CD14-positive monocyte (primary cell): ENCODE results near the gene MRPL34. TPM values are rescaled to one million over a fixed set of nuclear protein-coding genes. Genes with fewer than 3 reads are reported as not detected.

Source experiments
- DNase-seq, 3 donors: peaks; one replicate each; pipeline ENCODE4 v3.0.0-alpha.2; 2011 to 2022
- H2AFZ ChIP-seq: 2 replicates; pipeline ENCODE4 v1.6.0; 2012; ENCODE audit warnings: mild to moderate bottlenecking, low read depth, low read length, inconsistent platforms; ENCODE audit not compliant: insufficient read depth, poor library complexity, severe bottlenecking
- H3K27ac ChIP-seq, 2 donors: 1 replicate in 1 of 2; 2 replicates in 1 of 2; pipeline ENCODE4 v1.5.1; 2012 to 2013; ENCODE audit warnings: low read length in 2 of 2, control low read depth in 1 of 2, inconsistent platforms in 1 of 2, low read depth in 1 of 2, mild to moderate bottlenecking in 1 of 2
- H3K27me3 ChIP-seq, 2 donors: one replicate each; pipeline versions ENCODE4 v1.6.0 to v1.6.1; 2011 to 2013; ENCODE audit warnings: low read length in 2 of 2; ENCODE audit not compliant: control insufficient read depth in 2 of 2, insufficient read depth in 2 of 2
- H3K36me3 ChIP-seq, 2 donors: replicated peaks in 1 of 2; 1 replicate in 1 of 2; 2 replicates in 1 of 2; pipeline versions ENCODE4 v1.5.1 to v1.6.1; 2012 to 2013; ENCODE audit warnings: low read length in 2 of 2, control low read depth in 1 of 2, inconsistent platforms in 1 of 2, mild to moderate bottlenecking in 1 of 2; ENCODE audit not compliant: insufficient read depth in 2 of 2, control insufficient read depth in 1 of 2
- H3K4me1 ChIP-seq, 2 donors: 1 replicate in 1 of 2; 2 replicates in 1 of 2; pipeline versions ENCODE4 v1.5.1 to v1.6.1; 2012 to 2013; ENCODE audit warnings: low read length in 2 of 2, control low read depth in 1 of 2, inconsistent platforms in 1 of 2, mild to moderate bottlenecking in 1 of 2, moderate library complexity in 1 of 2; ENCODE audit not compliant: insufficient read depth in 2 of 2, control insufficient read depth in 1 of 2
- H3K4me2 ChIP-seq: replicated peaks from 2 replicates; pipeline ENCODE3; 2012; ENCODE audit warnings: low read length, moderate library complexity, mild to moderate bottlenecking; ENCODE audit not compliant: poor library complexity, severe bottlenecking; ENCODE audit errors: extremely low read depth
- H3K4me3 ChIP-seq, 3 experiments: fragments of 200-600 bp in 1 of 3; sonication (generic) in 1 of 3; replicated peaks in 1 of 3; 1 replicate in 2 of 3; 2 replicates in 1 of 3; pipeline ENCODE4 v1.5.1; 2011 to 2013; ENCODE audit warnings: low read length in 3 of 3, mild to moderate bottlenecking in 3 of 3, control low read depth in 2 of 3, low read depth in 2 of 3, inconsistent platforms in 1 of 3, moderate library complexity in 1 of 3
- H3K79me2 ChIP-seq: 2 replicates; pipeline ENCODE4 v1.6.0; 2012; ENCODE audit warnings: mild to moderate bottlenecking, control low read depth, inconsistent platforms, low read length, moderate library complexity; ENCODE audit not compliant: insufficient read depth
- H3K9ac ChIP-seq: 2 replicates; pipeline ENCODE4 v1.6.0; 2017; ENCODE audit warnings: low read length, mild to moderate bottlenecking; ENCODE audit not compliant: insufficient read depth, poor library complexity, severe bottlenecking
- H3K9me3 ChIP-seq, 2 donors: replicated peaks in 1 of 2; 1 replicate in 1 of 2; 2 replicates in 1 of 2; pipeline versions ENCODE4 v1.5.1 to v1.6.1; 2012 to 2013; ENCODE audit warnings: low read length in 2 of 2, control low read depth in 1 of 2; ENCODE audit not compliant: control insufficient read depth in 1 of 2, insufficient read depth in 1 of 2
- H4K20me1 ChIP-seq: 2 replicates; pipeline ENCODE4 v1.6.0; 2012; ENCODE audit warnings: mild to moderate bottlenecking, low read length, control low read depth, moderate library complexity; ENCODE audit not compliant: insufficient read depth
- H3K27ac Mint-ChIP-seq, 7 donors: one replicate each; pipeline ENCODE4 v1.8.0; 2020; ENCODE audit warnings: mild to moderate bottlenecking in 7 of 7, mixed read lengths in 7 of 7, moderate library complexity in 6 of 7, inconsistent platforms in 2 of 7
- H3K27me3 Mint-ChIP-seq, 3 donors: one replicate each; pipeline ENCODE4 v1.8.0; 2021 to 2022; ENCODE audit warnings: low read depth in 3 of 3, mild to moderate bottlenecking in 3 of 3, mixed read lengths in 3 of 3, moderate library complexity in 3 of 3, inconsistent platforms in 1 of 3
- H3K36me3 Mint-ChIP-seq, 2 donors: one replicate each; pipeline ENCODE4 v1.8.0; 2020; ENCODE audit warnings: mixed read lengths in 2 of 2, inconsistent platforms in 1 of 2, mild to moderate bottlenecking in 1 of 2
- H3K4me1 Mint-ChIP-seq: one replicate; pipeline ENCODE4 v1.8.0; 2020; ENCODE audit warnings: mild to moderate bottlenecking, mixed read lengths
- H3K4me3 Mint-ChIP-seq, 2 donors: one replicate each; pipeline ENCODE4 v1.8.0; 2020; ENCODE audit warnings: mild to moderate bottlenecking in 2 of 2, mixed read lengths in 2 of 2, moderate library complexity in 1 of 2
- H3K9me3 Mint-ChIP-seq, 7 donors: one replicate each; pipeline ENCODE4 v1.8.0; 2020 to 2022; ENCODE audit warnings: mixed read lengths in 7 of 7, mild to moderate bottlenecking in 6 of 7, moderate library complexity in 6 of 7, inconsistent platforms in 2 of 7
- CTCF ChIP-seq: fragments of 200-600 bp; IDR thresholded peaks from one replicate; pipeline ENCODE4 v1.8.0; 2022; ENCODE audit warnings: antibody characterized with exemption, mild to moderate bottlenecking
- WGBS: methylation state at CpG from one replicate; pipeline ENCODE4 v1.1.5; 2013; ENCODE audit warnings: missing lambda C conversion rate; ENCODE audit not compliant: insufficient coverage; 5-methylcytosine and 5-hydroxymethylcytosine counted together
- intact Hi-C, 2 donors: fragments of 100-400 bp; cut with micrococcal nuclease; formaldehyde crosslinking; loops; one replicate each; pipeline versions ENCODE4 v1.15.0 to v1.15.1; 2023
- polyA plus RNA-seq, 3 donors: library from polyadenylated mRNA; depleted of rRNA in 1 of 3; unstranded in 2 of 3; stranded (reverse) in 1 of 3; fragments of 300-500 nt in 2 of 3; fragments of >200 nt in 1 of 3; fragmentation: Illumina TruSeq in 2 of 3; gene quantifications; 1 replicate in 2 of 3; 2 replicates in 1 of 3; pipeline ENCODE4 v1.2.3, GENCODE V29; 2012 to 2021

The MRPL34 gene
- polyA plus RNA-seq, 3 donors: 13.2 to 208 (median 155) TPM

- peaks cover 26 to 53% (median 27%) of the 10 kb centered on the region in 3 donors for H3K27me3 Mint-ChIP-seq
- Histone ChIP-seq H3K36me3 (peaks cover 8 to 13% of the 10 kb centered on the region in 2 donors), H4K20me1 (peaks cover 37% of the 10 kb centered on the region), H3K4me2 (peak overlapping the region; percentile 78), H3K27me3 (peaks cover 11 to 31% of the 10 kb centered on the region in 2 donors), H2AFZ (peak overlapping the region; percentile 75), H3K79me2 (no peaks in the 10 kb centered on the region), H3K4me1 (peaks cover 21 to 31% of the 10 kb centered on the region in 2 donors), H3K4me3 (peak overlapping the region in 1 of 3 experiments; percentile 71), H3K9me3 (peaks cover 0 to 12% of the 10 kb centered on the region in 2 donors), H3K27ac (no peak overlapping the region), H3K9ac (peak overlapping the region; percentile 40)
- H3K27ac Mint-ChIP-seq: peak overlapping the region in 1 of 7 donors; percentile 41
- intact Hi-C loops: no loop called here
- peaks cover 19% of the 10 kb centered on the region for H3K4me1 Mint-ChIP-seq
- no peak for TF ChIP-seq CTCF
- WGBS: 37% methylated on average over 44 of the region's 64 CpGs
- H3K4me3 Mint-ChIP-seq: peak overlapping the region; percentile 55 to 58
- H3K36me3 Mint-ChIP-seq: peaks cover 25 to 51% of the 10 kb centered on the region in 2 donors
- peak; percentile 53 to 69 (median 60) for DNase-seq
- H3K9me3 Mint-ChIP-seq: peaks cover 0 to 13% (median 11%) of the 10 kb centered on the region in 7 donors
Measured at GRCh38 chr19:17327654-17328516, 22.2 kb downstream of the MRPL34 start.

DNA sequence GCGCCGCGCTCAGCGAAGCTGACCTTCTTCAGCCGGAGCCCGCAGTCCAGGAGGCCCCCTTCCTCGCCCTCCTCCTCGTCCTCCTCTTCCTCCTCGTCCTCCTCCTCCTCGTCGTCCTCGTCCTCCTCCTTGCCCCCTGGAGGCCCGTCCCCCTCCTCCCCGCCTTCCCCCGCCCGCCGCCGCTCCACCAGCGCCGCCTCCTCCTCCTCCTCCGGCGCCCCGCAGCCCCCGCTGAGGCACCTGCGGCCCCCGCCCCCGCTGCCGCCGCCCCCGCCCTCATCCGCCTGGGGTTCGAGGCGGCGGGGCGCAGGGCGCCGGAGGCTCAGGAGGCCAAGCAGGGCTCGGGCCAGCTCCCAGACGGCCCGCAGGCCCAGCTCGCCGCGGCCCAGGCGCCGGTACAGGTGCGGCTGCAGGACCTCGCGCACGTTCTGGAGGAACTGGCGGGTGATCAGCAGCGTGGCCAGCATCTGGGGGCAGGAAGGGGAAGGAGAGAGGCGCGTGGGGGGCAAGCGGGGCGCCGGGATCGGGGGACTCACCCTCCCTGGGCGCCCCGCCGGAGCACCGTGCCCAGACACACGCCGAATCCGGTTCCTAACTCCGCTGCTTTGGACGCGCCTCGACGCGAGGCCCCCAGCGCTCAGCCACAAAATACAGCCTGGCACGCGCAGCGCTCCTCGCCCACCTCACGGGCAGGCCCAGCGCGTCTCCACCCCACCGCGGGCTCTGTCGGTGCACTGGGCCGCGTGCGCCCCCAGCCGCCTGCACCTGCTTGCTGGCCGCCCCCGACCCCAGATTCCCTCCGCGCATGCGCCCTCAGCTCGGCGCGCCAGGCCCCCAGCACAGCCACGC lies 23.1 kb downstream of the MRPL34 start:
- intact Hi-C loops: no loop called here

More for the DNA sequence above, 23.1 kb downstream of the MRPL34 start:
- Histone ChIP-seq H3K9me3 (peaks cover 0 to 12% of the 10 kb centered on the region in 2 donors), H3K36me3 (peaks cover 8 to 13% of the 10 kb centered on the region in 2 donors), H3K79me2 (no peaks in the 10 kb centered on the region), H3K4me2 (peak overlapping the region; percentile 78), H3K4me1 (peaks cover 26 to 39% of the 10 kb centered on the region in 2 donors), H2AFZ (peak overlapping the region; percentile 75), H3K27ac (no peak overlapping the region), H3K9ac (peak overlapping the region; percentile 40), H3K27me3 (peaks cover 11 to 28% of the 10 kb centered on the region in 2 donors), H3K4me3 (peak overlapping the region in 1 of 3 experiments; percentile 71), H4K20me1 (peaks cover 33% of the 10 kb centered on the region)
- Mint-ChIP-seq H3K36me3 (peaks cover 24 to 48% of the 10 kb centered on the region in 2 donors), H3K27ac (no peak overlapping the region), H3K4me3 (peak overlapping the region; percentile 39 to 64), H3K9me3 (peaks cover 0 to 14% (median 10%) of the 10 kb centered on the region in 7 donors), H3K27me3 (peaks cover 23 to 48% (median 24%) of the 10 kb centered on the region in 3 donors), H3K4me1 (peaks cover 20% of the 10 kb centered on the region)
- no peak for TF ChIP-seq CTCF
- WGBS: 4% methylated on average over 69 of the region's 94 CpGs
- DNase-seq: peak in 1 of 3 donors; percentile 11
